ENCODE data around the gene CKAP5.
"Not testable (repeated sequence)": the region's sequence is repeated elsewhere in the genome, so short reads cannot be mapped to it uniquely, and the experiment has no call there.

CKAP5 gene

GRCh38 chr11:46850829-46851380, 4.8 kb upstream of the CKAP5 start:
- DNase-seq, result no peak

- DNase-seq, result no peak
These were observed 3.6 kb upstream of the CKAP5 start for GRCh38 chr11:46849631-46850030.

- DNase-seq, result no peak
These were observed 390 bp upstream of the CKAP5 start for GRCh38 chr11:46846510-46846830.

- DNase-seq, result peak; percentile 7
These were observed 690 bp downstream of the CKAP5 start for GRCh38 chr11:46845440-46845739.

GRCh38 chr11:46840116-46840515, 6.0 kb downstream of the CKAP5 start:
- DNase-seq, result no peak

GRCh38 chr11:46838501-46838900, 7.6 kb downstream of the CKAP5 start:
- DNase-seq, result no peak

GRCh38 chr11:46837860-46838259, 8.2 kb downstream of the CKAP5 start:
- no peak for DNase-seq

GRCh38 chr11:46836870-46837269, 9.2 kb downstream of the CKAP5 start:
- no peak for DNase-seq

GRCh38 chr11:46836431-46836830, 9.6 kb downstream of the CKAP5 start:
- no peak for DNase-seq

GRCh38 chr11:46835897-46836296, 10.2 kb downstream of the CKAP5 start:
- DNase-seq, result no peak

- no peak for DNase-seq
These were observed 11.3 kb downstream of the CKAP5 start for GRCh38 chr11:46834821-46835220.

- no peak for DNase-seq
These were observed 13.4 kb downstream of the CKAP5 start for GRCh38 chr11:46832511-46833214.

GRCh38 chr11:46827995-46828394, 18.1 kb downstream of the CKAP5 start:
- DNase-seq, result no peak

- peak; percentile 78 for DNase-seq
These were observed 19.6 kb downstream of the CKAP5 start for GRCh38 chr11:46826310-46827044.

GRCh38 chr11:46808799-46809431, 37.2 kb downstream of the CKAP5 start:
- peak; percentile 26 for DNase-seq

GRCh38 chr11:46801694-46802470, 44.2 kb downstream of the CKAP5 start:
- no peak for DNase-seq

- DNase-seq, result no peak
These were observed 45.9 kb downstream of the CKAP5 start for GRCh38 chr11:46800177-46800576.

- not testable (repeated sequence) for DNase-seq
These were observed 46.4 kb downstream of the CKAP5 start for GRCh38 chr11:46799725-46800124.

GRCh38 chr11:46778416-46778815, 67.7 kb downstream of the CKAP5 start:
- DNase-seq, result no peak

- DNase-seq, result no peak
These were observed 69.2 kb downstream of the CKAP5 start for GRCh38 chr11:46776878-46777277.

- DNase-seq, result no peak
These were observed 76.4 kb downstream of the CKAP5 start for GRCh38 chr11:46769636-46770221.

- DNase-seq, result no peak
These were observed 79.4 kb downstream of the CKAP5 start for GRCh38 chr11:46766656-46767055.

- no peak for DNase-seq
These were observed 83.8 kb downstream of the CKAP5 start for GRCh38 chr11:46762248-46762647.

All from NCI-H226 (cell line).